ENCODE results near the gene KCNK10.

DNA sequence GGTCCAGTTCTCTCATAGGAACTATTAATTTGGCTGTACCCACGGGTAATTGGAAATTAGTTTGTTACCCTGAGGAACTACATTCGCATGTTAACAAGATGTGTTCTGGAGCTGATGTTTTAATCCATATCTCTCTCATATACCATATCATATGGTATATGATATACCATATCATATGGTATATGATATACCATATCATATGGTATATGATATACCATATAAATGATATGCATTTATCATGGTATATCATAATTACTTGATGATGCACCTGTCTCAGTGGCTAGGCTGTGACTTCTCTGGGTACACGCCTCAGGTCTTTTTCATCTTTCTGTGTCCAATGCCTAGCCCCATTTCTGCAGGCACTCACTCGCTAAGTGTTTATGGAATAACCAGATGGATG is 13.0 kb downstream of the KCNK10 start:
- TF ChIP-seq CTCF (IDR thresholded peaks at IDR 0.05 in 4 of 5, conservative IDR thresholded peaks at IDR 0.05 in 1 of 5) (no peak), POLR2A (IDR thresholded peaks at IDR 0.05) (no peak)

All from gastrocnemius medialis (tissue), 4 donors.